Heart left ventricle (tissue), 16 donors: ENCODE measurements around the gene KIAA1671. TPM values are rescaled to one million over a fixed set of nuclear protein-coding genes. Genes with fewer than 3 reads are reported as not detected.

Source experiments
- ATAC-seq, 4 donors: fragments of 200-7000 bp; cut with Tn5 transposase; one replicate each; pipeline ENCODE4 v1.9.1; 2020 to 2022; ENCODE audit warnings: moderate library complexity in 4 of 4, mild to moderate bottlenecking in 3 of 4, moderate number of reproducible peaks in 1 of 4
- DNase-seq, 5 donors: peaks; one replicate each; pipeline ENCODE4 v3.0.0-alpha.2; 2020
- H3K27ac ChIP-seq, 12 donors: fragments of 200-600 bp; sonication (generic) in 4 of 12; one replicate each; pipeline versions ENCODE4 v1.5.0 to v1.8.0; 2016 to 2022; ENCODE audit warnings: mild to moderate bottlenecking in 2 of 12
- H3K27me3 ChIP-seq, 9 donors: fragments of 200-600 bp; sonication (generic) in 2 of 9; one replicate each; pipeline versions ENCODE4 v1.5.1 to v1.8.0; 2016 to 2022; ENCODE audit warnings: mild to moderate bottlenecking in 3 of 9
- H3K36me3 ChIP-seq, 9 donors: fragments of 200-600 bp; sonication (generic) in 2 of 9; one replicate each; pipeline versions ENCODE4 v1.5.0 to v1.8.0; 2018 to 2022; ENCODE audit warnings: mild to moderate bottlenecking in 2 of 9
- H3K4me1 ChIP-seq, 12 donors: fragments of 200-600 bp; sonication (generic) in 4 of 12; one replicate each; pipeline versions ENCODE4 v1.5.0 to v1.8.0; 2016 to 2022; ENCODE audit warnings: mild to moderate bottlenecking in 3 of 12
- H3K4me3 ChIP-seq, 12 donors: fragments of 200-600 bp; sonication (generic) in 4 of 12; one replicate each; pipeline versions ENCODE4 v1.5.0 to v1.8.0; 2017 to 2022; ENCODE audit warnings: mild to moderate bottlenecking in 9 of 12, moderate library complexity in 4 of 12
- H3K9me3 ChIP-seq, 12 donors: fragments of 200-600 bp; sonication (generic) in 4 of 12; one replicate each; pipeline versions ENCODE4 v1.5.0 to v1.8.0; 2016 to 2022; ENCODE audit warnings: mild to moderate bottlenecking in 1 of 12
- CTCF ChIP-seq, 12 donors: fragments of 200-600 bp; sonication (generic) in 4 of 12; IDR thresholded peaks; one replicate each; pipeline versions ENCODE4 v1.5.0 to v1.8.0; 2018 to 2022; ENCODE audit warnings: antibody characterized with exemption in 12 of 12, mild to moderate bottlenecking in 5 of 12
- POLR2A ChIP-seq, 2 donors: fragments of 450-650 bp; IDR thresholded peaks; one replicate each; pipeline ENCODE4 v1.6.1; 2017; ENCODE audit warnings: antibody characterized with exemption in 2 of 2, mild to moderate bottlenecking in 2 of 2, moderate library complexity in 2 of 2
- WGBS, 4 donors: extraction: QIAGEN DNeasy Blood & Tissue Kit in 2 of 4; methylation state at CpG; one replicate each; pipeline versions ENCODE4 v1.1.5 to v1.1.7; 2013 to 2018; 5-methylcytosine and 5-hydroxymethylcytosine counted together
- intact Hi-C, 10 donors: fragments of 100-400 bp; cut with DNase I; formaldehyde crosslinking; loops; one replicate each; pipeline versions ENCODE4 v1.11.1 to v1.14.2; 2022
- polyA plus RNA-seq, 2 donors: library from polyadenylated mRNA; stranded (reverse); fragments of 200-250 nt; gene quantifications; one replicate each; pipeline ENCODE4 v1.2.3, GENCODE V29; 2013
- total RNA-seq, 9 donors: library from RNA; depleted of rRNA in 2 of 9; stranded (reverse); fragments of >200 nt in 2 of 9; fragmentation: NEBNext Ultra II Directional in 3 of 9; extraction: Animal tissue kit (Norgen Biotek cat#: 25700) in 3 of 9; gene quantifications; one replicate each; pipeline versions ENCODE4 v1.1.0 to v1.2.4, GENCODE V29; 2016 to 2023
- donor health status: ischemic (EF 13 %, LVEDD 7.1; RV severe dilation, severe dysfunction).
- donor health status: healthy with polysubstance abuse.
- donor health status: DM: no; HTN: yes; CAD: no.
- donor health status: DM: no; HTN: no; CAD: no.
- donor health status: ischemic (EF 25% LVEDD 6.9; RV normal size, moderate dysfunction).
- donor health status: ischemic (EF 25% LVEDD 5.7; RV mildly dilated, moderate dysfunction).
- donor health status: healthy.
- donor health status: DM: yes; HTN: yes; CAD: no.
- donor health status: ischemic (EF 35%, LVEDD 5.7; RV mildly dilated, moderate dysfunction).
- donor health status: nonischemic (EF 11% LVEDD 7.7; RV severe dilation, severe dysfunction).
- donor health status: DM: yes; HTN: yes; CAD: no.
- donor health status: PGD.
- donor health status: ischemic (EF 29% LVEDD 5.4; RV normal size, mild dysfunction).
- donor health status: nonischemic (EF 23%, LVEDD 6.1; RV moderate dilation, normal function).

Gene KIAA1671
- total and polyA plus RNA-seq, 11 donors: 4.5 to 22.1 (median 13.2) TPM

GRCh38 chr22:25197340-25197739, 244.8 kb downstream of the KIAA1671 start:
- Histone ChIP-seq H3K9me3 (no peaks in the 10 kb centered on the region), H3K4me1 (no peaks in the 10 kb centered on the region), H3K4me3 (no peak overlapping the region), H3K27ac (no peak overlapping the region), H3K27me3 (no peaks in the 10 kb centered on the region), H3K36me3 (peaks cover 0 to 58% (median 25%) of the 10 kb centered on the region in 9 donors)
- DNase-seq (no peak), ATAC-seq (no peak)
- TF ChIP-seq CTCF (IDR thresholded peaks at IDR 0.05): no peak
- no peak for TF ChIP-seq POLR2A (IDR thresholded peaks at IDR 0.05)
- WGBS, 4 donors: 91 to 94% (median 92%) methylated on average over 4 of the region's 4 CpGs
- intact Hi-C loops: no loop called here

GRCh38 chr22:25199731-25200520, 247.4 kb downstream of the KIAA1671 start, which contains the start of gene CRYBB3:
CRYBB3 (plus strand) TSS chr22:25199858; CDS start chr22:25201397, 1,539 bp downstream.
- intact Hi-C loops: loop anchor here in 2 of 10 donors (10.0 kb wide), 1 partner anchor 135 kb away; no protein-coding TSS in a partner anchor
- Histone ChIP-seq H3K27me3 (no peaks in the 10 kb centered on the region), H3K36me3 (peaks cover 0 to 42% (median 11%) of the 10 kb centered on the region in 9 donors), H3K27ac (no peak within 1 kb of the TSS), H3K9me3 (no peaks in the 10 kb centered on the region), H3K4me3 (no peak within 1 kb of the TSS), H3K4me1 (no peaks in the 10 kb centered on the region)
- TF ChIP-seq CTCF (IDR thresholded peaks at IDR 0.05): no peak
- no peak for TF ChIP-seq POLR2A (IDR thresholded peaks at IDR 0.05)
- WGBS, 4 donors: 71 to 84% (median 77%) methylated on average over 17 of the region's 17 CpGs
- ATAC-seq (peak in 1 of 4 donors; percentile 11), DNase-seq (no peak)

- 83 to 89% (median 86%) methylated on average over 3 to 7 of the region's 7 CpGs for WGBS, 4 donors
- intact Hi-C loops: loop anchor here in 2 of 10 donors (10.0 kb wide), 1 partner anchor 134 kb away; no protein-coding TSS in a partner anchor
- no peaks in the 10 kb centered on the region for H3K4me1 ChIP-seq
- TF ChIP-seq POLR2A (IDR thresholded peaks at IDR 0.05): no peak
- TF ChIP-seq CTCF (IDR thresholded peaks at IDR 0.05): no peak
- ATAC-seq (no peak), DNase-seq (no peak)
- no peak overlapping the region for H3K27ac ChIP-seq
- no peaks in the 10 kb centered on the region for H3K9me3 ChIP-seq
- H3K27me3 ChIP-seq: no peaks in the 10 kb centered on the region
- peaks cover 0 to 32% (median 7%) of the 10 kb centered on the region in 9 donors for H3K36me3 ChIP-seq
- H3K4me3 ChIP-seq: no peak overlapping the region
Measured at GRCh38 chr22:25200967-25201366, 248.5 kb downstream of the KIAA1671 start.

DNA sequence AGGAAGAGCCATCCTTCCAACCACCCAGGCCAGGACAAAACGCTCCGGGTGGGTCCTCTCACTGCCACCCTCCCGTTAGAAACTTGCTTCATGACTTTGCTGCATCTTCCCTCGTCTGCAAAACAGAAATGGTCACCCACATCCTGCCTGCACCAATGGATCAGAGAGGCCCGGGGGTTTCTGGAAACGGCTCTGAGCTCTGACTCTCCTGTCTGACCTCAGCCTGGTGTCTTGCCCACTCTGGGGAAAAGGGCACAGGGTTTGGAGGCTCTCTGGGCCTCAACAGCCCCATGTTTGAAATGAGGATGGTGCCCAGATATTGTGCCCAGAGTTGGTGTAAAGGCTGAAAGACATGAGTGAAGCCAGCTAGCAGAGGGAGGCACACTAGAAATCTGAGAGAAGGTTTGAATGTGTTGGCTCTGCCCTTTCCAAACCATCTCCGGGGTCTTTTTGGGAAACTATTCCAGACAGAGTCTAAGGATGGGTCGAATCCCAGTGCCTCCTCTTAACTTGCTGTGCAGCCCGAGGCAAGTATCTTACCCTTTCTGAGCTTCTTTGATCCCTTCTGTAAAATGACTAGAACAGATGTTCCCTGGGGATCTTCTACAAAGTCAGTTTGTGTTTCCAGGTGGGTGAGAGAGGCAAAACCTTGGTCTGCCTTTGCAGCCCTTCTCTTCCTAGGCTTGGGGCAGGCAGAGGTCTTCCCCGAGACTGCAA, 249.2 kb downstream of the KIAA1671 start:
- TF ChIP-seq POLR2A (IDR thresholded peaks at IDR 0.05) (no peak), CTCF (IDR thresholded peaks at IDR 0.05) (no peak)
- Histone ChIP-seq H3K4me3 (no peak overlapping the region), H3K36me3 (peaks cover 0 to 24% (median 5%) of the 10 kb centered on the region in 9 donors), H3K9me3 (no peaks in the 10 kb centered on the region), H3K27ac (no peak overlapping the region), H3K4me1 (no peaks in the 10 kb centered on the region), H3K27me3 (no peaks in the 10 kb centered on the region)
- DNase-seq (no peak), ATAC-seq (no peak)
- intact Hi-C loops: loop anchor here in 2 of 10 donors (10.0 kb wide), 1 partner anchor 133 kb away; no protein-coding TSS in a partner anchor
- 65 to 76% (median 71%) methylated on average over 8 to 10 of the region's 10 CpGs for WGBS, 4 donors
